Fibroblast of lung (primary cell): ENCODE data around the gene ARPIN.

Experiments used
- EZH2 ChIP-seq: IDR thresholded peaks from 2 replicates; pipeline ENCODE4 v1.5.1; 2012; ENCODE audit warnings: low read length, control low read depth, mild to moderate bottlenecking; ENCODE audit errors: missing control alignments
- TF ChIP-seq, protein P1 (sequence below), 2 donors: IDR thresholded peaks in 1 of 2; conservative IDR thresholded peaks in 1 of 2; 1 replicate in 1 of 2; 2 replicates in 1 of 2; pipeline ENCODE4 v1.5.1; 2011 to 2012; ENCODE audit warnings: low read length in 2 of 2, control low read depth in 1 of 2, inconsistent platforms in 1 of 2, low read depth in 1 of 2, mild to moderate bottlenecking in 1 of 2

DNA sequence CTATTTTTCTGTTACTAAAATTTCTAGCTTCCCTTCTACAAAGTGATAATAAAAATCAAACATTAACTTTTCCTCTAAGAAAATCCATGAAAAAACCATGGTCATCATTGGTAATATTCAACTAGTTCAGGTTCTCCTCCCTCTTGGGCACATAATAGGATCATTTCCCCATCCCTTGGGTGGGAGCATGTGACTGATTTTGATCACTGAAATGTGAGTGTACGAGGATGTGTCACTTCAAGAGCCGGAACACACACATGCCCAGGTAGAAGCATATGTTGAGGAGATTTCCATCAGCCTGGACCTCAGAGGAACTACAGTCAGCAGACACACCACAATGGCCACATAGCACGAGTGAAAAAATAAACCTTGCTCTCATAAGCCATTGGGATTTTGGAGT lies 55.1 kb downstream of the ARPIN start:
- TF ChIP-seq, protein P1, sequence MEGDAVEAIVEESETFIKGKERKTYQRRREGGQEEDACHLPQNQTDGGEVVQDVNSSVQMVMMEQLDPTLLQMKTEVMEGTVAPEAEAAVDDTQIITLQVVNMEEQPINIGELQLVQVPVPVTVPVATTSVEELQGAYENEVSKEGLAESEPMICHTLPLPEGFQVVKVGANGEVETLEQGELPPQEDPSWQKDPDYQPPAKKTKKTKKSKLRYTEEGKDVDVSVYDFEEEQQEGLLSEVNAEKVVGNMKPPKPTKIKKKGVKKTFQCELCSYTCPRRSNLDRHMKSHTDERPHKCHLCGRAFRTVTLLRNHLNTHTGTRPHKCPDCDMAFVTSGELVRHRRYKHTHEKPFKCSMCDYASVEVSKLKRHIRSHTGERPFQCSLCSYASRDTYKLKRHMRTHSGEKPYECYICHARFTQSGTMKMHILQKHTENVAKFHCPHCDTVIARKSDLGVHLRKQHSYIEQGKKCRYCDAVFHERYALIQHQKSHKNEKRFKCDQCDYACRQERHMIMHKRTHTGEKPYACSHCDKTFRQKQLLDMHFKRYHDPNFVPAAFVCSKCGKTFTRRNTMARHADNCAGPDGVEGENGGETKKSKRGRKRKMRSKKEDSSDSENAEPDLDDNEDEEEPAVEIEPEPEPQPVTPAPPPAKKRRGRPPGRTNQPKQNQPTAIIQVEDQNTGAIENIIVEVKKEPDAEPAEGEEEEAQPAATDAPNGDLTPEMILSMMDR (conservative IDR thresholded peaks at IDR 0.05 in 1 of 2, IDR thresholded peaks at IDR 0.05 in 1 of 2; ENCODE audit: low read depth in 1 of 2, low read length in 2 of 2) = no peak
- no peak for TF ChIP-seq EZH2
